ENCODE measurements around the gene DEGS2. TPM values are rescaled to one million over a fixed set of nuclear protein-coding genes. Genes with fewer than 3 reads are reported as not detected.
"Not testable (repeated sequence)": the region's sequence is repeated elsewhere in the genome, so short reads cannot be mapped to it uniquely, and the experiment has no call there.

Gene DEGS2
- total RNA-seq, 1 donor from 2014 or later, result 0.06 TPM

- TF ChIP-seq, protein P1, sequence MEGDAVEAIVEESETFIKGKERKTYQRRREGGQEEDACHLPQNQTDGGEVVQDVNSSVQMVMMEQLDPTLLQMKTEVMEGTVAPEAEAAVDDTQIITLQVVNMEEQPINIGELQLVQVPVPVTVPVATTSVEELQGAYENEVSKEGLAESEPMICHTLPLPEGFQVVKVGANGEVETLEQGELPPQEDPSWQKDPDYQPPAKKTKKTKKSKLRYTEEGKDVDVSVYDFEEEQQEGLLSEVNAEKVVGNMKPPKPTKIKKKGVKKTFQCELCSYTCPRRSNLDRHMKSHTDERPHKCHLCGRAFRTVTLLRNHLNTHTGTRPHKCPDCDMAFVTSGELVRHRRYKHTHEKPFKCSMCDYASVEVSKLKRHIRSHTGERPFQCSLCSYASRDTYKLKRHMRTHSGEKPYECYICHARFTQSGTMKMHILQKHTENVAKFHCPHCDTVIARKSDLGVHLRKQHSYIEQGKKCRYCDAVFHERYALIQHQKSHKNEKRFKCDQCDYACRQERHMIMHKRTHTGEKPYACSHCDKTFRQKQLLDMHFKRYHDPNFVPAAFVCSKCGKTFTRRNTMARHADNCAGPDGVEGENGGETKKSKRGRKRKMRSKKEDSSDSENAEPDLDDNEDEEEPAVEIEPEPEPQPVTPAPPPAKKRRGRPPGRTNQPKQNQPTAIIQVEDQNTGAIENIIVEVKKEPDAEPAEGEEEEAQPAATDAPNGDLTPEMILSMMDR (conservative IDR thresholded peaks at IDR 0.05; ENCODE audit: low read depth, low read length), result no peak
- no peak overlapping the region for H3K4me3 ChIP-seq (ENCODE audit: low read depth, low read length)
- no peak for DNase-seq (ENCODE audit: low read depth)
These were observed 30.7 kb upstream of the DEGS2 start for GRCh38 chr14:100190126-100190525.

DNA sequence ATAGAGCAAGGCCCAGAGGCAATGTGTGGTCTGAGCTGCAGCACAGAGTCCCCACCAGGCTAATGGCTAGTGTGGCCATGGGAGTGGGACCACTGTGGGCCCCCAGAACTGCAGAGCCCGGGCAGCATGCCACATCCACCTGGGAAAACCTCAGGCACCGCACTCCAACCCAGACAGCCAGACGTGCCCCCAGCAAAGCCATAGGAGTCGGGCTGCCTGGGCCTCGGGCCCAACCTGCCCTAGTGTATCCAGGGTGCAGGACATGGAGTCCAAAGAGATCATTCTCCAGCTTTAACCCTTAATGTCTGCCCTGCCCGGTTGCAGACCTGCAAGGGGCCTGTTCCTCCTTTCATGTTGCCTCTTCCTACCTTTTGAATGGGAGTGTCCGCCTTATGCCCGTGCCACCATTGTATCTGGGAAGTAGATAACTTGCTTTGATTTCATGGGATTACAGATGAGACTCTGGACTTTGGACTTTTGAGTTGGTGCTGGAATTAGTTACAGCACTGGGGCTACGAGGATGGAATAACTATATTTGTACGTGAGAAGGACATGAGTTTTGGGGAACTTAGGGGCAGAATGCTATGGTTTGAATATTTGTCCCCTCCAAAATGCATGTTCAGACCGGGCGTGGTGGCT, 29.1 kb upstream of the DEGS2 start:
- TF ChIP-seq, protein P1 (conservative IDR thresholded peaks at IDR 0.05; ENCODE audit: low read depth, low read length), result no peak
- H3K4me3 ChIP-seq (ENCODE audit: low read depth, low read length), result no peak overlapping the region
- DNase-seq (ENCODE audit: low read depth), result no peak

DNA sequence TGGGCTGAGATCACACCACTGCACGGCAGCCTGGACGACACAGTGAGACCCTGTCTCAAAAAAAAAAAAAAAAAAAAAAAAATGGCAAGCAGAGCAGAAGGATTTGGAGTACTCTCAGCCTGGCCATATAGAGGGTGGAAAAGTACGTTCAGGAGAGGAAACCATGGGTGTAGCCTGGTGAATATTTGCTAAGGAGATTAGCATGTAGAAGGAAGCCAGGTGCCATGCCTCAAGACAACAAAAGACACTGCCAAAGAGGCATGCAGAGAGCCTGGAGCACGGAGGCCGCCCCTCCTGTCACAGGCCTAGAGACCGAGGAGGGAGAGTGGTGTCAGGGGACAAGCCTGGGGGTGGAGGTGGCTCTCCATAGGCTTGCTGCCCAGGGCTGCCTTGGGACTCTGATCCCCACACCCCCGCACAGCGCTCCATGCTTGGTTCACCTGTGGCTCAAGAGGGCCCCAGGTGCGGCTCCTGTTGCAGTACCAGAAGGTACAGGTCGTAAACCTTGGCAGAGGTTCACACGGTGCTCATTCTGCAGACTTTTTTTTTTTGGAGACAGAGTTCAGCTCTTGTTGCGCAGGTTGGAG, 27.9 kb upstream of the DEGS2 start:
- TF ChIP-seq, protein P1 (conservative IDR thresholded peaks at IDR 0.05; ENCODE audit: low read depth, low read length), result no peak
- DNase-seq (ENCODE audit: low read depth), result no peak
- no peak overlapping the region for H3K4me3 ChIP-seq (ENCODE audit: low read depth, low read length)

DNA sequence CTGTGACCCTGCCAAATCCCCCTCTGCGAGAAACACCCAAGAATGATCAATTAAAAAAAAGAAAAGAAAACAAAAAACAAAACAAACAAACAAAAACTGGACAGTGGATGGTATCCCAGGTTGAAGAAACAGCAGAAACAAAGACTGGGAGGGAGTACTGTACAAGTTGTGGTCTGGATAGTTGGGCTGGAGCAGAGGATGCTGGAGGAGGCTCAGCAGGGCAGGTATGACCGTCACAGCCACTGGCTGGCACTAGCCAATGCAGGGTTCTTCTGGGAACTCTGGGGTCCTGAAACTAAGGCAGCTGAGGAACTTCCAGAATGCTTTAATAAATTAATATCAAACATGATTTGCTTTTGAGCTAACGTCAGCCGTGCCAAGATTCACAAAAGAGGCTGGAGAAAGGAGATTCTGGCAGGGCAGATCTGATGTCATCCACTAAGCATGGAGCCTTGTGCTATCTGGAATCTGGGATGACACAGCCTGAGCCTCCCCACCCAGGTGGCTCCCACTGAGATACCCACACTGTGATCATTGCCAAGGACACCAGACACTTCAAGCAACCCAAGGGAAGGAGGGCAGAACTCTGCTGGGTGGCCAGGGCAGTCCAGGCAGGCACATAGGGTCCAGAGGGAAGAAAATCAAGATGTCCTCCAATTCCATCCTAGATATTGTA, 22.6 kb upstream of the DEGS2 start:
- DNase-seq (ENCODE audit: low read depth); H3K4me3 ChIP-seq (ENCODE audit: low read depth, low read length): not testable (repeated sequence)

DNA sequence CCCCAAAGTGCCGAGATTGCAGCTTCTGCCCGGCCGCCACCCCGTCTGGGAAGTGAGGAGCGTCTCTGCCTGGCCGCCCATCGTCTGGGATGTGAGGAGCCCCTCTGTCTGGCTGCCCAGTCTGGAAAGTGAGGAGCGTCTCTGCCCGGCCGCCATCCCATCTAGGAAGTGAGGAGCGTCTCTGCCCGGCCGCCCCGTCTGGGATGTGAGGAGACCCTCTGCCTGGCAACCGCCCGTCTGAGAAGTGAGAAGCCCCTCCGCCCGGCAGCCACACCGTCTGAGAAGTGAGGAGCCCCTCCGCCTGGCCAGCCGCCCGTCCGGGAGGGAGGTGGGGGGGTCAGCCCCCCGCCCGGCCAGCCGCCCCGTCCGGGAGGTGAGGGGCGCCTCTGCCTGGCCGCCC, 21.2 kb upstream of the DEGS2 start:
- DNase-seq (ENCODE audit: low read depth), result not testable (repeated sequence)

DNA sequence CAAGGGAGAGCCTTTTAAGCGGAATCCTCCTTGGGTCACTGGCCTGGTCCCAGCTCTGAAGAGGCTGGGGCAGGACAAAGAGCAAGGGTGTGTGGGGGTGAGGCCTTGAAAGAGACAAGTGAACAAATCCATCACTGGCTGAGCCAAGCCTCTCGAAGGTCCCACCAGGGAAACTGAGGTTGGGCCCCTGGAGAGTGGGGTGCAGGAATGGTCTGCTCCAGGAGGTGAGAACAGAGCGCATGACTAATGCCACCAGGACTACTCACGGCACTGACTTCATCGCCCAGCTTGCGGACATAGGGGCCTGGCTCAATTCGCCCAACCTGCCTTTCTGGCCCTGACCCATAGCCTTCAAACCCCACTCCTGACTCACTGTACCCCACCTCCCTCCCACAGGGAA, 19.2 kb upstream of the DEGS2 start:
- TF ChIP-seq, protein P1 (conservative IDR thresholded peaks at IDR 0.05; ENCODE audit: low read depth, low read length), result no peak
- no peak overlapping the region for H3K4me3 ChIP-seq (ENCODE audit: low read depth, low read length)

More for the DNA sequence above, 21.2 kb upstream of the DEGS2 start:
- H3K4me3 ChIP-seq (ENCODE audit: low read depth, low read length), result not testable (repeated sequence)

GRCh38 chr14:100176811-100177327, 17.4 kb upstream of the DEGS2 start:
- DNase-seq (ENCODE audit: low read depth), result no peak
- no peak overlapping the region for H3K4me3 ChIP-seq (ENCODE audit: low read depth, low read length)

More for the DNA sequence above, 19.2 kb upstream of the DEGS2 start:
- DNase-seq (ENCODE audit: low read depth), result no peak

More at GRCh38 chr14:100176811-100177327, 17.4 kb upstream of the DEGS2 start:
- TF ChIP-seq, protein P1 (conservative IDR thresholded peaks at IDR 0.05; ENCODE audit: low read depth, low read length), result no peak
